Lung (tissue), 12 donors: ENCODE measurements around the gene KCNIP2. TPM values are rescaled to one million over a fixed set of nuclear protein-coding genes. Genes with fewer than 3 reads are reported as not detected.

ENCODE experiments used
- ATAC-seq: fragments of 200-7000 bp; cut with Tn5 transposase; one replicate; pipeline ENCODE4 v1.9.1; 2020; ENCODE audit warnings: moderate number of reproducible peaks; ENCODE audit not compliant: insufficient read depth, low FRiP score
- DNase-seq, 3 donors: peaks; one replicate each; pipeline ENCODE4 v3.0.0-alpha.2; 2013 to 2017
- H3K27ac ChIP-seq, 2 donors: one replicate each; pipeline ENCODE4 v1.5.1; 2013; ENCODE audit warnings: mild to moderate bottlenecking in 2 of 2, moderate library complexity in 2 of 2, control low read depth in 1 of 2, inconsistent platforms in 1 of 2, low read depth in 1 of 2, low read length in 1 of 2
- H3K27me3 ChIP-seq, 3 donors: one replicate each; pipeline ENCODE4 v1.5.1; 2013; ENCODE audit warnings: low read length in 2 of 3; ENCODE audit not compliant: control insufficient read depth in 3 of 3, insufficient read depth in 3 of 3
- H3K36me3 ChIP-seq, 4 donors: one replicate each; pipeline ENCODE4 v1.5.1; 2013; ENCODE audit warnings: low read length in 4 of 4, mild to moderate bottlenecking in 1 of 4, moderate library complexity in 1 of 4; ENCODE audit not compliant: control insufficient read depth in 4 of 4, insufficient read depth in 4 of 4
- H3K4me1 ChIP-seq, 5 donors: one replicate each; pipeline ENCODE4 v1.5.1; 2013; ENCODE audit warnings: low read length in 5 of 5, mild to moderate bottlenecking in 2 of 5, moderate library complexity in 1 of 5; ENCODE audit not compliant: control insufficient read depth in 5 of 5, insufficient read depth in 5 of 5
- H3K4me3 ChIP-seq: one replicate; pipeline ENCODE4 v1.5.1; 2013; ENCODE audit warnings: mild to moderate bottlenecking, control low read depth, moderate library complexity
- H3K9ac ChIP-seq, 2 donors: one replicate each; pipeline ENCODE4 v1.5.1; 2013; ENCODE audit warnings: low read length in 2 of 2, control low read depth in 1 of 2; ENCODE audit not compliant: insufficient read depth in 1 of 2
- H3K9me3 ChIP-seq, 4 donors: one replicate each; pipeline ENCODE4 v1.5.1; 2013; ENCODE audit warnings: low read length in 3 of 4, mild to moderate bottlenecking in 1 of 4, moderate library complexity in 1 of 4; ENCODE audit not compliant: control insufficient read depth in 4 of 4, insufficient read depth in 3 of 4
- CTCF ChIP-seq: IDR thresholded peaks from 2 replicates; pipeline ENCODE4 v1.5.1; 2012; ENCODE audit warnings: mild to moderate bottlenecking; ENCODE audit errors: control extremely low read depth, extremely low read depth
- WGBS, 2 donors: extraction: QIAGEN DNeasy Blood & Tissue Kit; methylation state at CpG; one replicate each; pipeline ENCODE4 v1.1.7; 2013; 5-methylcytosine and 5-hydroxymethylcytosine counted together
- polyA plus RNA-seq, 2 donors: library from polyadenylated mRNA; stranded (reverse); fragments of 200-250 nt; gene quantifications; one replicate each; pipeline ENCODE4 v1.2.1, GENCODE V29; 2013
- total RNA-seq, 2 donors: library from RNA; depleted of rRNA in 1 of 2; stranded (reverse); fragments of >200 nt in 1 of 2; gene quantifications; one replicate each; pipeline ENCODE4 v1.2.1, GENCODE V29; 2014 to 2021
- donor health status: control.
- donor health status: control.
- donor health status: Bipolar disorder and iron deficiency.
- donor health status: healthy.
- donor health status: DM: yes; HTN: yes; CAD: no.

KCNIP2 gene
- total and polyA plus RNA-seq, 4 donors, result 0.37 to 3.1 (median 2.1) TPM

- ATAC-seq (no peak), DNase-seq (peak in 1 of 3 donors; percentile 46)
- Histone ChIP-seq H3K4me3 (no peak overlapping the region), H3K9ac (no peak overlapping the region), H3K9me3 (peaks cover 0 to 9% (median 0%) of the 10 kb centered on the region in 4 donors), H3K36me3 (peaks cover 0 to 4% (median 2%) of the 10 kb centered on the region in 4 donors), H3K27ac (no peak overlapping the region), H3K4me1 (peaks cover 0 to 30% (median 0%) of the 10 kb centered on the region in 5 donors), H3K27me3 (no peaks in the 10 kb centered on the region)
- TF ChIP-seq CTCF, result no peak
These were observed 13.0 kb upstream of the KCNIP2 start for GRCh38 chr10:101856626-101857025.

GRCh38 chr10:101851411-101852116 is 8.0 kb upstream of the KCNIP2 start:
- no peak for DNase-seq
- peaks cover 0 to 2% (median 0%) of the 10 kb centered on the region in 4 donors for H3K9me3 ChIP-seq
- no peak overlapping the region for H3K4me3 ChIP-seq
- no peaks in the 10 kb centered on the region for H3K27me3 ChIP-seq
- no peak overlapping the region for H3K9ac ChIP-seq
- no peak overlapping the region for H3K27ac ChIP-seq
- no peak for ATAC-seq
- 85 to 95% methylated on average over 4 of the region's 4 CpGs for WGBS, 2 donors
- H3K4me1 ChIP-seq, result peaks cover 0 to 13% (median 8%) of the 10 kb centered on the region in 5 donors
- peaks cover 0 to 12% (median 2%) of the 10 kb centered on the region in 4 donors for H3K36me3 ChIP-seq
- TF ChIP-seq CTCF, result no peak

GRCh38 chr10:101850749-101851148 is 7.1 kb upstream of the KCNIP2 start:
- Histone ChIP-seq H3K27me3 (no peaks in the 10 kb centered on the region), H3K36me3 (peaks cover 0 to 12% (median 2%) of the 10 kb centered on the region in 4 donors), H3K9ac (no peak overlapping the region), H3K4me3 (no peak overlapping the region), H3K4me1 (peaks cover 0 to 13% (median 5%) of the 10 kb centered on the region in 5 donors), H3K27ac (no peak overlapping the region), H3K9me3 (peaks cover 0 to 2% (median 0%) of the 10 kb centered on the region in 4 donors)
- DNase-seq, result no peak
- no peak for TF ChIP-seq CTCF
- no peak for ATAC-seq
- WGBS, 2 donors, result 85 to 87% methylated on average over 3 of the region's 3 CpGs
